Activated CD8-positive, alpha-beta memory T cell treated with anti-CD3 and anti-CD28 coated beads for 4 hours (primary cell): Measurements from ENCODE around the gene TMEM196.
"Not testable (repeated sequence)": the region's sequence is repeated elsewhere in the genome, so short reads cannot be mapped to it uniquely, and the experiment has no call there.

Experiments
- DNase-seq, 2 donors: peaks; one replicate each; pipeline ENCODE4 v3.0.0-alpha.2; 2020; ENCODE audit warnings: low read depth in 2 of 2

TMEM196 gene

DNA sequence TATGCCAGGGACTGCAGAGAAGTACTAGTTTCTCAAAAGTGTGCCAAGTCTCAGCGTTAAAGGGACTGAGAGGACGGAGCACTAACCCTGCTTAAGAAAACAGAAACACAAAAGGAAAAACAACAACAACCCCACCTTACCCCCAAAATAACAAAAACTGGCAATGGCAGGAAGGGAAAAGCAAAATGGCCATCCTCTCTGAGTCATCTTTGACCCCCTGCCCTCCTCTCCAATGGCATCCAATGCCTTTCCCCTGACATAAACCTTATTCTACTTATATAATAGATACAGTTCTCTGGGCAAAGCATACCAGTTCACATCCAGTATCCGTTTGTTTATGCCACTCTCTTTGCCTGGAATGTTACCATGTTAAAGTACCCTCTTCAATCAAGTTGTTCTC lies 66.2 kb downstream of the TMEM196 start:
- DNase-seq = no peak

DNA sequence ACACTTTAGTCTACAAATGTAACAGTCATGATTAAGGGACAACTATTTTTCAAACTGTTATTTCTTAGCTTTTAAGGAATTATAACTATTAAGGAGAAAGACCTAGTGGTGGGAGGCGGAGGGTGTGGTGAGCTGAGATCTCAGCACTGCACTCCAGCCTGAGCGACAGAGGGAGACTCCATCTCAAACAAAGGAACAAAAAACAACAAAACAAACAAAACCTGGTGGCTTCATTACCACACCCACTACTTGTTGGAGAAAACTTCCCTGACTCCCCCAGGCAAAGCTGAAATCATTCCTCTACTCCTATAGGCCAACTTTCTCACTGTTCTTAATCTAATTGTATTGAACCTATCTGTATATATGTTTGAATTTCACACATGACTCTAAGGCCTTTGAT lies 67.8 kb downstream of the TMEM196 start:
- no peak for DNase-seq

DNA sequence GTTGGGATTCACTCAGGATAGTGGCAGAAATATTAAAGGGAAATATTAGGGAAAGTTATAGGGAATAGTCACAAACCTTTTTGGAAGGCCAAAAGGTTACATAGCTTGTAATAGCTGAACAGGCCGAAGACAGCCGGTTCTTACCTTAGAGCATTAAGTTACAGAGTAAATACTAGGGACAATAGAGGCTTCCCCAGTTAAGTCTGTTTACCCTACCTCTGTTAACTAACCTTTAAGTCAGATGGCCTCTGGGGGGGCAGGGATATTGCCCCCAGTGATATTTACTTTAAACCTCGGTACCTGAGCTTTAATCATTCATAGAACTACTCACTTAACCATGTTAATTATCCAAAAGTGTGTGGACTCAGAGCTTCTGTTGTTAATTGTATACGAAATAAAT lies 71.9 kb downstream of the TMEM196 start:
- no peak for DNase-seq

DNA sequence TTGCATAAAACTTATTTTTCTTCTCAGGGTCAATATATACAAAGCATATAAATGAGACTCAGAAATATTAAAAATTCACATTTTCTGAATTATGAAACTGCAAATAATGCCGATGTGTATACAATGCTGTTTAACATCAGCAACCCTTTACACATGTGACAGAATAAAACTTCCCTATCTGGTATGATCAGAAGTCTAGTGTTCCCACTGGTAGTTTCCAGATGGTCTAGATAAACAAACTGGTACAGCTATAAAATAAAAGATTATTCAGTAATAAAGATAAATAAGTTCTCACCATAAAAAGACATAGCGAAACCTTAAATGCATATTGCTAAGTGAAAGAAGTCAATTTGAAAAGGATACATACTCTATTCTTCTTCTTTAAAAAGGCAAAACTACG lies 72.5 kb downstream of the TMEM196 start:
- no peak for DNase-seq

DNA sequence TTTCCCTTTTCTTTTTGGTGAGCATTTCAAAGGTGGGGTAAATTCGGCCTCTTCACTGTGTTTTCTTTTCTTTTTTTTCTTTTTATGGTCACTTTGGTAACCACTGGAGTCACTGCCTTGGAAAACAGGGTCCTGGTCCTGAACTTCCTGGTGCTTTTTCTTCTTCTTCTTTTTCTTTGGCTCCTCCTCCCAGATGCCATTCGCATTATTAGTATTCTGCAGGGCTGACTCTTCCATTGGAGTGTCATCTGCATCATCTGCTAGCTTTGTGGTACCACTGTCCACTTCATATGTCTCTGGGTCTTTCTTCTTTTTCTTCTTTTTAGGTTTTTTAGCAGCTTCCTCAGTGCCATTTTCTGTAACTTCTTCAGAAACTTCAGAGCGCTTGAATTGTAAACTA lies 75.1 kb downstream of the TMEM196 start:
- no peak for DNase-seq

DNA sequence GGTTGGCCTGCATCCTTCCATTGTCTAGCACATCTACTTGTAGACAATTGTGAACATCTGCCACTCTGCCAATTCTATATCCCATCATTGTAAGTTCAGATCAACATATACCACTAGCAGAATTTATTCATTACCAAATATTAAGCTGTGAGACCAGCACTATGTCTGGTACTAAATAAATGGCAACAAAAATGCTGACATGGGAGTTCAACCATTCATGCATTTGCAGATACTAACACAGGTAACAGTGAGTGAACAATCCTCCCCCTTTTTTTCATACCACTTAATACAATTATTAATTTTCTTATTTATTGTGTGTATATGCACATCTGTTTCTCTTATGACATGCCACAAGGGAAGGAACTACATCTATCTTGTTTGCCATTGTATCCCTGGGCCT lies 76.5 kb downstream of the TMEM196 start:
- DNase-seq = no peak

DNA sequence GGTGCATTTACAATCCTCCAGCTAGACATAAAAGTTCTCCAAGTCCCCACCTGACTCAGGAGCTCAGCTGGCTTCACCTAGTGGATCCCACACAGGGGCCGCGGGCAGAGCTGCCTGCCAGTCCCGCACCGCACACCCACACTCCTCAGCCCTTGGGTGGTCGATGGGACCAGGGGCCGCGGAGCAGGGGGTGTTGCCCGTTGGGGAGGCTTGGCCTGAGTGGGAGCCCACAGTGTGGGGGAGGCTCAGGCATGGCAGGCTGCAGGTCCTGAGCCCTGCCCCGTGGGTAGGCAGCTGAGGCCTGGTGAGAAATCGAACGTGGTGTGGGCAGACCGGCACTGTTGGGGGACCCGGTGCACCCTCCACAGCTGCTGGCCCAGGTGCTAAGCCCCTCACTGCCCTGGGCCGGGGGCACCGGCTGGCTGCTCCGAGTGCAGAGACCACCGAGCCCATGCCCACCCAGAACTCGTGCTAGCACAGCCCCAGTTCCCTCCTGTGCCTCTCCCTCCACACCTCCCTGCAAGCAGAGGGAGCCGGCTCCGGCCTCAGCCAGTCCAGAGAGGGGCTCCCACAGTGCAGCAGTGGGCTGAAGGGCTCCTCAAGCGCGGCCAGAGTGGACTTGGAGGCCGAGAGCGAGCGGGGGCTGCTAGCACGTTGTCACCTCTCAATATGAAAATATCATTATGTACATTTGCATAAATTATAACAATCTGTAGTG lies 81.1 kb downstream of the TMEM196 start:
- DNase-seq = no peak

DNA sequence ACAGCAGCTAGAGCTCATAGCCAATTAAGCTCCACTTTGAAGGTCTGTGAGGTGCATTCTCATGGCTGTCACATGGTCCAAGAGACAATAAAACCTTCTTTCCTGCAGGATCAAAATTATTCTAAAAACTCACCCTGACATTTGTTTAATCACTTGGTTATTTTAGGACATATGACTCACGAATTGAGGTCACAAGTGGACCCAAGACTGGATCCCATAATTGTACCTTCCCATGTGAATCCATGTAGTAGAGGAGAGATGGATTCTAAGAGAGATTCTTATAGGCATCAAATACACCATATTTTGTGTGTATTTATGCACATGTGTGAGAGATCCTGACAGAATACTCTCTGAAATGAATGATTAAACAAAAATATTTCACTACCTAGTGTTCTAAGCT lies 82.7 kb downstream of the TMEM196 start:
- no peak for DNase-seq

DNA sequence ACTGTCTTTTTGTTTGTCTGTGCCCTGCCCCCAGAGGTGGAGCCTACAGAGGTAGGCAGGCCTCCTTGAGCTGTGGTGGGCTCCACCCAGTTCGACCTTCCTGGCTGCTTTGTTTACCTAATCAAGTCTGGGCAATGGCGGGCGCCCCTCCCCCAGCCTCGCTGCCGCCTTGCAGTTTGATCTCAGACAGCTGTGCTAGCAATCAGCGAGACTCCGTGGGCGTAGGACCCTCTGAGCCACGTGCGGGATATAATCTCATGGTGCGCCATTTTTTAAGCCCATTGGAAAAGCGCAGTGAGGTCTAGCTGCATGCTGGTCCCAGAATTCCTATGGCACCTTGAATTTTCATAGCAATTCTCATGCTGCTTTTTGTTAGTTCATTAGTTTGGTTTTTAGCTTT lies 84.3 kb downstream of the TMEM196 start:
- not testable (repeated sequence) for DNase-seq

DNA sequence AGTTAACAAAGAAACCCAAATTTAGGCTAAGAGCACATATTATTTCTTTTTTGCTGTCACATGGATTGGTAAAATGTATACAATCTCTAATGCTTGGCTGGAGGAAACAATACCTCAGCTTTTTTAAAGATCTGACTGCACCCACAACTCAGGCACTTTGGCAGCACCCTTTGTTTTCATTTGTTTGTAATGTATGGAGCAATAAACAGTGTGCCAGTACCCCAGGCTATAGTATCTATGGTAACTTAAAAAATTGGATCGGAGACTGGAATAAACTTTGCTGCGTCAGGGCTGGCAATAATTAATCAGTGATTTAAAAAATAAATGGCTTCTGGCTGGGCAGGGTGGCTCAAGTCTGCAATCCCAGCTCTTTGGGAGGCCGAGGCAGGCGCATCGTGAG lies 91.8 kb downstream of the TMEM196 start:
- DNase-seq = no peak

DNA sequence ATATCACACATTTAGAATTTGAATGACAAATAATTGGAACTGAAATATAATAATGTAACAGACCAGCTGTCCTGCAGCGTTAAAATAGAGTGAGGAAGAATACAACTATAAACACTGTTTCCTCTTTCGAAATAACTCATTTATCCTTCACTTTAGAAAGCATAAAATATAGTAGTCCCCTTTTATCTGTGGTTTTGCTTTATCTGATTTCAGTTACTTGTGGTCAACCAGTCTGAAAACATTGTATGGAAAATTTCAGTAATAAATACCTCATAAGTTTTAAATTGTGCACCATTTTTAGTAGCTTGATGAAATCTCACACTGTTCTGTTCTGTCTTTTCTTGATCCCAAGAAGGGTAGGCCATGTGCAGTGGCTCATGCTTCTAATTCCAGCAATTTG lies 96.2 kb downstream of the TMEM196 start:
- no peak for DNase-seq

DNA sequence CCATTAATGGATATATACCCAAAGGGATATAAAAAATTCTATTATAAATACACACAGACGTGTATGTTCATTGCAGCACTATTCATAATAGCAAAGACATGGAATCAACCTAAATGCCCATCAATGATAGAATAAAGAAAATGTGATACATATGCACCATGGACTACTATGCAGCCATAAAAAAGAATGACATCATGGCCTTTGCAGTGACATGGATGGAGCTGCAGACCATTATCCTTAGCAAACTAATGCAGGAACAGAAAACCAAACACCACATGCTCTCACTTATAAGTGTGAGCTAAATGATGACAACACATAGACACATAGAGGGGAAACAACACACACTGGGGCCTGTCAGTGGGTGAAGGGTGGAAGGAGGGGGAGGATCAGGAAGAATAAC lies 97.6 kb downstream of the TMEM196 start:
- DNase-seq = no peak

DNA sequence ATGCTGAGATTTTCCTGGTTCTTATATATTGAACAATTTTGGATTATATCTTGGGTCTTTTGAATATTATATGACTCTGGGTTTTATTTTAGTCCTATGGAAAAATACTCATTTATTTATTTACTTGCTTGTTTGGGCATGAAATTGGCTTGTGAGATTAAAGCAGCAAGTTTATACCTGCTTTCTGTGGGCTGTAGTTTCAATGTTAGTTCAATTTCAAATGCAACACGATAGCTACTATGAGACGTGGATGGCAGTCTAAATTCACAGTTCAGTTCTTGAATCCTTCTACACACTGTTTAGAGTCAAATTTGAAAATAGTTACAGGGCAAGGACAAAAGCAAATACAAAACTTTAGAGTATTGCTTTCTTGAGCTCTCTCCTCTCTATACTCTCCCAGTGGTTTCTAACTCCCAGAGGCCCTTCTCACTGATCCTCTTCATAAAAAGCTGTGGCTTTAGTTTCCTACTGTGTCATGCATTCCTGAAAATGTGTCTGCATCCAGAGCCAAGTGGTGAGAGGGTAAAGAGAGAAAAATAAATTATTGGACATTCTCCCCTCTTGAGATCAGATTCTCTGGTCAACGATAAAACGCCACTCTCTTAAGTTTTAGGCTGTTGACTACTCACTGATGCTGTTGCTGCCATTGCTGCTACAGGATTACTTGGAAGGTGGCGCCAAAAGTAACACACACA lies 99.0 kb downstream of the TMEM196 start:
- no peak for DNase-seq

DNA sequence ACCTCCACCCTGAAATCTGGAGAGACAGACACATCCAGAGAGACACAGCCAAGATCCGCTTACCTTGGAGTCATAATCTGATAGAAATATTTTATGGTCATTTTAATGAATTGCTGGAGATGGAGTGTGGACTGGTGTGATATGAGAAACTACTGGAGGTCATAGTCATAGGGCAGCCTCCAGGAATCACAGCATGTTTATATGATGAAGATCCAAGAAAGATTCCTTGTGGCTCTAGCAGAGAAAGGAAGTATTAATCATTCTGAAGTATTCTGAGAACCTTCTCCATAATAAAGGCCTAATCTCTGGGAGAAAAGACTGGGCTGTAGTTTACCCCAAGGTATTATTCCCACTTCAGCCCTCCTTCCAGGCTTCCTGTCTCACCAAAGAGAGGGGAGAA lies 102.6 kb downstream of the TMEM196 start:
- DNase-seq = no peak
